Omental fat pad (tissue), 4 donors: ENCODE results near the gene AGBL4. TPM values are rescaled to one million over a fixed set of nuclear protein-coding genes. Genes with fewer than 3 reads are reported as not detected.
A peak's percentile ranks its signal among the peaks of the same experiment; 100 is the strongest.

Source experiments
- ATAC-seq: fragments of 150-250 bp; one replicate; pipeline ENCODE4 v1.9.1; 2016; ENCODE audit warnings: mild to moderate bottlenecking, moderate library complexity; ENCODE audit not compliant: low FRiP score
- DNase-seq: peaks from one replicate; pipeline ENCODE4 v3.0.0-alpha.2; 2019; ENCODE audit warnings: low spot score
- total RNA-seq, 4 donors: library from RNA; depleted of rRNA; stranded (reverse); fragments of >200 nt; gene quantifications; one replicate each; pipeline ENCODE4 v1.1.0, GENCODE V29; 2016
- TF ChIP-seq, protein P1 (sequence below), 3 donors: fragments of 450-650 bp; IDR thresholded peaks; one replicate each; pipeline ENCODE4 v1.5.1; 2016 to 2017; ENCODE audit warnings: antibody characterized with exemption in 3 of 3, mild to moderate bottlenecking in 3 of 3, moderate library complexity in 2 of 3

The AGBL4 gene
- total RNA-seq, 4 donors from 2014 or later: 0.31 to 1.1 (median 0.50) TPM

DNA sequence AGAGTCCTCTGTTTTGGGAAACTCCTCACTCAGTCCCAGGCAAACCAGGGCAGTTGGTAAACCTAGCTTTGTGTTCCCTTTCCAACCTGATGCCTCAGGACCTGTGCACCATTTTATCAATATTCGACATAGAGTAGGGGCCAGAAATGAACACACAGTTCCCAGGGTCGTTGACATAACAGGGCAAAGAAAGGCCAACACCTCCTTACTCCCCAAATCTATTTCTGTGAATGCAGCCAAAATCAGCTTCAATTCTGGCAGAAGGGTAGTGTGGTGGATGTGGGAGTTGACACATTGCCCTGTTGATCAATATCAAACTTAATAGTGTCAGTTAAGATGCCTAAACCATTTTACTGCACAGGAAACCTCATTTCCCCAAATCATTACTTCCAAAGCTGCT, 1447.2 kb downstream of the AGBL4 start:
- DNase-seq: no peak
- ATAC-seq: no peak
- TF ChIP-seq, protein P1, sequence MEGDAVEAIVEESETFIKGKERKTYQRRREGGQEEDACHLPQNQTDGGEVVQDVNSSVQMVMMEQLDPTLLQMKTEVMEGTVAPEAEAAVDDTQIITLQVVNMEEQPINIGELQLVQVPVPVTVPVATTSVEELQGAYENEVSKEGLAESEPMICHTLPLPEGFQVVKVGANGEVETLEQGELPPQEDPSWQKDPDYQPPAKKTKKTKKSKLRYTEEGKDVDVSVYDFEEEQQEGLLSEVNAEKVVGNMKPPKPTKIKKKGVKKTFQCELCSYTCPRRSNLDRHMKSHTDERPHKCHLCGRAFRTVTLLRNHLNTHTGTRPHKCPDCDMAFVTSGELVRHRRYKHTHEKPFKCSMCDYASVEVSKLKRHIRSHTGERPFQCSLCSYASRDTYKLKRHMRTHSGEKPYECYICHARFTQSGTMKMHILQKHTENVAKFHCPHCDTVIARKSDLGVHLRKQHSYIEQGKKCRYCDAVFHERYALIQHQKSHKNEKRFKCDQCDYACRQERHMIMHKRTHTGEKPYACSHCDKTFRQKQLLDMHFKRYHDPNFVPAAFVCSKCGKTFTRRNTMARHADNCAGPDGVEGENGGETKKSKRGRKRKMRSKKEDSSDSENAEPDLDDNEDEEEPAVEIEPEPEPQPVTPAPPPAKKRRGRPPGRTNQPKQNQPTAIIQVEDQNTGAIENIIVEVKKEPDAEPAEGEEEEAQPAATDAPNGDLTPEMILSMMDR (IDR thresholded peaks at IDR 0.05): no peak

DNA sequence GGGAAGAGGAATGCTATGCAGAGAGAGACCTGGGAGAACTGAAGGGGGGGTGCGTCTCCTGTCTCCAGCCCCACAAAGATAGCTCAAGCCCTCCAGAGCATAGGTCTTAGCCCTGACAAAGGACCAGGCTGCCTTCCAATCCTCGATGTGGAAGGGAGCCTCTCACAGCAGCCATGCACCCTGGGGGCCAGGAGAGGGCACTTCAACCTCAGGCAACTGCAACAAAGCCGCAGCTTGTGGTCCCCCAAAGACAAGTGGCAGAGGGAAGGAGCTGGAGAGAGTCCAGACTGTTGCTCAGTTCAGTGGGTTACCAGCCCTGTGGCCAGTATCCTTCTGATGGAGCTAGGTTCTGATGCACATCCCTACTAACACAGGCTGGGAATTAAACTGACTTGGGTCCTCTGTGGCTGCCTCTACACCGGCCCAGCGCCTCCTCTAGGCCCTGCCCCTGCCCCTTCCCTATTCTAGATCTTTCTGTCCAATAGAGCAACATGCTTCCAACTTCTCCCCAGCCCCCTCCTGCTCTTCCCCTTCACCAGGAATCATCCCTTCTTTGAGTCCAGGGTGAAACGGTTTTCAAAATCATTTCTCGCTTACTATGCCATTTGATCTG, 1451.0 kb downstream of the AGBL4 start:
- TF ChIP-seq, protein P1 (IDR thresholded peaks at IDR 0.05): no peak
- ATAC-seq (peak; percentile 85), DNase-seq (no peak)

DNA sequence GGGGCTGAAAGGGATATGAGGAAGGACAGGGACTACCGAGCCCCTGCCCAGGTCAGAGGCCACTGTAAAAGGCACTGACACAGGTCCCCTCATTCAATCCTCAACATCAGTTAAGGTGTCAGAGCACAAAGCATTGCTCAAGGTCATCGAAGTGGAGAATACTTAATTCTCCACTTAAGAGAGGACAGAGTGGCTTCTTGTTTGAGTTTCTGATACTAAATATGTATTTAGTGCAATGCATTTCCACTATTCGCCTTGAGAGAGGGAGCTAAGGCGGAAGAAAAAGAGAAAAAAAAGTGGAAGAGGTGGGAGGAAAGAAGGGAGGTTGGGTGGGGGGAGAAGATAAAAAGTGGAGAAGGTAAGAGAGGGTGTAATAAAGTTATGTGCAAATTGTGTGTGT, 1451.6 kb downstream of the AGBL4 start:
- DNase-seq (no peak), ATAC-seq (no peak)
- TF ChIP-seq, protein P1 (IDR thresholded peaks at IDR 0.05): no peak

DNA sequence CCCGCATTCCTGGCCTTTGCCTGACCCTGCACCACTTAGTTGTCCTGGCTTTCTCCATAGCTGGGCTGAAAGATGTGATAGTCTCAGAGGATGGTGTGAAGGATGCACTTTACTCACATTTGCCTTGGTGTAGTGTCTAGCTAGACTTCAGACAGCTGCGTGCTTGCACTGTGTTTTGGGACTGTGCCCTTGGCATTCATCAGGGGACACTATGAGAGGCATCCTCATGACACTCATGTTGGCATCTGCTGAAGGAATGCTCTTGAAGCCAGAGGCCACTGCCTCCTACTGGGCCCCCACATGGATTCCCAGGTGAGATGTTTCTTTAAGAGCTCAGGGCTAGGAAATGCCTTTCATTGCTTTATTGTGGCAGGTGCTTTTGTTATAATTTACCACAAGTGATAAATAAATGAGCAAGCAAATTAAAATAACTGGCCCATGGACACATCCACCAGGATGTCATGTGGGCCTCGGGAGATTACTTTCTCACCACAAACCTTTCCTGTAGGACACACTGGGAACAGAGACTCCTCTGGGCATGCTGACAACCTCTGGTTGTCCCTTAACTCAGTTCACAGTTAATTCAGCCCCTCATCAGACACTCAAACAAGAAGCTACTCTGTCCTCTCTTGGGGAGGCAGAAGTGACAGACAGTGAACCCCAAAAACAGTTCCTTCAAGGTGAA, 1452.3 kb downstream of the AGBL4 start:
- TF ChIP-seq, protein P1 (IDR thresholded peaks at IDR 0.05): no peak
- ATAC-seq: no peak
- DNase-seq: no peak

DNA sequence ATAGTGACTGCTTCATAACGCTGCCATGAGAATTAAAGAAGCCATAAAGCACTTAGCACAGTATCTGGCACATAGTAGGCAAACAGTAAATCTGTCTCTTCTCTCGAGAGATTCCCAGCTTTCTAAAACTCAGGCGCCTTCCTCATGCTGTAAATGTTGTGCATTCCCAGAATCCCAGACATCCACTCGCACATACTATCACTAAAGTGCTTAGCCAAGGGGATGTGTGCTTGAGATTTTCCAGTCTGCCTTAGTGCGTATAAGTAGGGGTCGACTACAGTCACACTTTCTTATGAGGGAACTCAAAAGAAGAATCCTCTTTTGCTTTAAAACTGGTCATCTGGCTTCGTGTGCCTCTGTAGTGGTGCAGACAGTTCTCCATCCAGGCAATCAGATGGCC, 1453.2 kb downstream of the AGBL4 start:
- no peak for ATAC-seq
- DNase-seq: no peak
- TF ChIP-seq, protein P1 (IDR thresholded peaks at IDR 0.05): no peak

DNA sequence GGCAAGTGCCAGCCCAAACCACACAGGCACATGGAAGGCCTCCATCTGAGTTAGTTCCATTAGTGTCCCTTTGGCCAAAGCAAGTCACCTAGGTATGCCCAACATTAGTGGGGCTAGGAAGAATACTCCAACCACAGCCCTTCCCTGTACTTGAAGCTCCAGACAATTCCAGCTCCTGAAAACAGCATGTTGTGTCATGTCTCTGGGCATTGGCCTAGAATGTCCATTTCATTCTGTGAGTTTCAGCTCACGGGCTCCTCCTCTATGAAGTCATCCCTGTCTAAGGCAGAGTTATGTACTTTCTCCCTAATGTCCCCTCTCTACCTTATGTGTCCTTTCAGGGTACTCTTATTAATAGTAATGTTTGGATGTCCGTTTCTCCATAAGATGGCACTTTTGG, 1455.3 kb downstream of the AGBL4 start:
- TF ChIP-seq, protein P1 (IDR thresholded peaks at IDR 0.05): no peak
- DNase-seq (no peak), ATAC-seq (no peak)

DNA sequence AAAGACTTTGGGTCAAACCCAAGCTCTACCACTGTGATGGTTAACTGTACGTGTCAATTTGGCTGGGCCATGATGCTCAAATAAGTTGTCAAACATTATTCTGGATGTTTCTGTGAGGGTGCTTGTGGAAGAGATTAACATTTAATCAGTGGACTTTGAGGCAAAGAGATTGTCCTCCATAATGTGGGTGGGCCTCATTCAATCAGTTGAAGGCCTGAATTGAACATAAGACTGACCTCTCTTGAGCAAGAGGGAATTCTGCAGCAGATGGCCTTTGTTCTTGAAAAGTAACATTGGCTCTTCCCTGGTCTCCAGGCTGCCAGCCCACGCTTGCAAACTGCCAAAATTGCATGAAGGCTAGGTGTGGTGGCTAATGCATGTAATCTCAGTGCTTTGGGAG, 1457.3 kb downstream of the AGBL4 start:
- DNase-seq: no peak
- no peak for ATAC-seq
- TF ChIP-seq, protein P1 (IDR thresholded peaks at IDR 0.05): no peak
